CD4-positive, alpha-beta T cell treated with Interleukin-1 beta for 1 hour (primary cell): ENCODE results near the gene MFGE8.

Experiments used
- DNase-seq, 2 donors: peaks; one replicate each; pipeline ENCODE4 v3.0.0-alpha.2; 2020 to 2022

MFGE8 gene

DNA sequence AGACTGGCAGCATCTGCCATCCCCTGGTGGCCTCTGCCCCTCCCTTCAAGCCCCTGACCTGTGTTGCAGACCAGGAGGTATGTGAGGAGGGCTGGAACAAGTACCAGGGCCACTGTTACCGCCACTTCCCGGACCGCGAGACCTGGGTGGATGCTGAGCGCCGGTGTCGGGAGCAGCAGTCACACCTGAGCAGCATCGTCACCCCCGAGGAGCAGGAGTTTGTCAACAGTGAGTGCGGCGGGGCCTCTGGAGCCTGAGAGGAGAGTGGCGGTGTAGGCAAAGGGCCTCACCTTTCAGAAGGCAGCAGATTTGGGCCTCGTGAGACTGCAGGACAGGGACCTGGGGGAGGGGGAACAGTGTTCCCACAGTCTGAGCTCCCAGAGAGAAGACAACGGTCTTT is 41.9 kb downstream of the MFGE8 start:
- no peak for DNase-seq

DNA sequence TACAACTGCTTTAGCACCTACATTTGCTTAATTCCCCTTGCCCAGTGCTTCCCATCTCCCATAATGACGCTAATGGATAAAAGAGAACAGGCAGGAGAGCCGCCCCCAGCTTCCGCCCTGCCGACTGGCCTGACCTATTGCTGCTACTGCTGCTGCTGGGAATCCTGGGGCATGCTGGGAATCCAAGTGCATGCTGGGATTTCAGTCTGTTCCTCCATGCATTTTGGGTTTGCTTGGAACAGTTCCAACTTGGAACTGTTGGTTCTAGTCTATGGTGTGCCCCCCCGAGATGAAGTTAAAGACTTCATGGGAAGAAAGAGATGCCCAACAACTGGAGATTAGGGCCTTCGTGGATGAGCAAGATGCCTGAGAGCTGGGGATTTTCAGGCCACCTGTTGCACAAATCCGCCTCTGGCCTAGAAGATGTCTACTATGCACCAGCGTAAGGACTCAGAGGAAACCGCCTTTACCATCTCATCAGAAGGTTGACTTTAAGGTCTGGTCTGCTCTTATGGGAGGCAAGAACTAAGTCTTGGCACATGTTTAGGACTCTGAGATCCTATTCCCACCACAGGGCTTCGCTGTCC is 46.8 kb downstream of the MFGE8 start:
- DNase-seq = no peak

DNA sequence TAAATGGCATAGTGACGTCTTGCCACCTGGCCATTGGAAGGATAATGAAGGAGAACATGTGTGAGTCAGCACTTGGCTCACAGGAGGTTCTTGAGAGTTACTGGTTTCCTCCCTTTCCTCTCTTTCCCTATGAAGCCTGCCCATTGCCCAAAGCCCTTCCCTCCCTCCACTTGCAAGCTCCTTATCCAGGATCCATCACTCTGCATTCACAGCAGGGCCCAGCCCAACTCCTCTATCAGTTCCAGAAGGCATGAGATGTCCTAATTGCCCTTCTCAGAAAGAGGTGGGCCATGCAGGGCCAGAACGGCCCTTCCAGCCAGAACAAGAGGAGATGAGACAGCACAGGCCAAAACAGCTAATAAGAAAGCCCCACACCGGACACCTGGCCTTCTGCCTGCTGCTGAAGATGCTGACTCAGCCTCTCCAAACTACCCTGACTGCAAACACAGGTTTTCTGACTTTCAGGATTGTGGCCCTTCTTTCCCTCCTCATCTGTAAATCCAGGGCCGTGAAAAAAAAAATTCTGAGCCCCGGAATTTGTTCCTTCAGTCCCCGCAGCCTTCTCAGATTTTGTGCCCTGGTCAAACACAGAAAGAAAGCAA is 47.6 kb downstream of the MFGE8 start:
- no peak for DNase-seq

DNA sequence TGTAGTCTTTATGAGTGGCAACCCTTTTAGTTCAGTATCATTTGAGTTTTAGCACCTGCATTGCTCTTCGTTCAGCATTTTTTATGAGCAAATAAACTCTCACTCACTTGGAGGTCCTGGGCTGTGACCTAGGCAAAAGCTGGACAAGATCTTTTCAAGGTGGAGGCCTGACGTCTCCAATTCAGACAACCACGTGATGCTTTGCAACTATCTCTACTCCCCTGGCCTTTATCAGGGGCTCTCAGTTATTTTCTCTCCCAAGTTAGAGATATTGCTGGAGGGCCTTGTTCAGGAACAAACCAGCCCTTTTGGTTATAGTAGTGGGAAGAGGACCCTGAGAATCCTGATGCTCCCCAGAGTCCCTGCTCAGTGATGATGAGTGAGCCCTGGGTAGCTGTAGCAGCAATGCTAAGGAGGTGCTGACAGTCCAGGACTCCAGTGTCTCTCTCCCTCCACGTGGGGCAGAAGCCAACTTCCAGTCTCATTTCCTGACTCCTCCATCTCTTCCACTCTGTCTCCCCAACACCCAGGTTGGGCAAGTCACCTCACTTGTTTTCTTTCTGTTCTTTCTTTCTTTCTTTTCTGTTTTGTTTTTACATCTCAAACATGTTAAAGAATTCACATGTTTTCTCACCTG is 48.2 kb downstream of the MFGE8 start:
- DNase-seq = no peak

DNA sequence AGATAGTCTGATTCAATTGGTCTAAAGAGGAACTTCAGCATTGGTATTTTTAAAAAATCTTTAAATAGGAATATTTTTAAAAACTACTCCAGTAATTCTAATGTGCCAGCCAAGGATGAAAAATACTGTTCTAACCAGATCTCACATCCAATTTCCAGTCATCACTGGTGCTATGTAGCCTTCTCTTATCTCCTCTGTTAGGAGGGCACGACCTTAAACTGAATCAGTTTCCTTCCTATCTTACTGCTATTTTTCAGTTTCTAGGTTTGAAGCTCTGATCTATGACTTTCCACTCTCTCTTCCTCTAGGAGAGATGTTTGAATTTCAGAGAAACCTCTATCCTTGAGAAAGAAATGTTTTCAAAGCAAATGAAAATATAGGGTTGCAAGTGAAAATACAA is 49.8 kb downstream of the MFGE8 start:
- DNase-seq = no peak

DNA sequence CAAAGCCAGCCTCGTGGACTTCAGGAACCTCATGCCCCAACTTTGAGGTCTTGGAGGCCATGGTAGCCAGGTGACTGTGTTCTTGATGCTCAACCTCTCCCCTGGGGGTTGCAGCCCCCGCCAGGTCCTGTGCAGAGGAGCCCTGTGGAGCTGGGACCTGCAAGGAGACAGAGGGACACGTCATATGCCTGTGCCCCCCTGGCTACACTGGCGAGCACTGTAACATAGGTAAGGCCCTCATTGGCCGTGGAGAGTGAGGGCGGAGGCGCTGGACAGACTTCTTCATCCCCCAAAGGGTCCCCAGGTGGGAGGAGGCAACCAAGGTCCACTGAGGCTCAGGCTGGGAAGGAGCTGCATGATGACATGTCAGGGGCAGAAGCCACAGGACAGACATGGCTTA is 53.0 kb downstream of the MFGE8 start:
- DNase-seq = no peak

DNA sequence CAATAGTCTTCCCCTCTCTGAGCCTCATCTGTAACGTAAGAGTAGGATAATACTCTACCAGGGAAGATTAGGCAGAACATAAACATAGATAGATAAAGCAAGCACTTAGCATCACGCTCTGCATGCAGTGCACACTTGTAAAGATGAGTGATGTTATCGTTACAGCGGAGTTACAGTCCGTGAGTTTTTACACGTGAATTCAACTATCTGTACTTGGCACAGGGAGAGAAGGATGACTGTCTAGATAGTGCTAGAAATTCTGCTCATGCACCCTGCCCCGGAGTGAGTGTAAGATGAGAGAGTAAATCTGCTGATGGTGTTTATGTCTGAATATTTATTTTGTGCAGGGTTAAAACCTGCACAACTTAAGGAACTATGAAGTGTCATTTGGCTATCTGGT is 53.6 kb downstream of the MFGE8 start:
- DNase-seq = no peak

DNA sequence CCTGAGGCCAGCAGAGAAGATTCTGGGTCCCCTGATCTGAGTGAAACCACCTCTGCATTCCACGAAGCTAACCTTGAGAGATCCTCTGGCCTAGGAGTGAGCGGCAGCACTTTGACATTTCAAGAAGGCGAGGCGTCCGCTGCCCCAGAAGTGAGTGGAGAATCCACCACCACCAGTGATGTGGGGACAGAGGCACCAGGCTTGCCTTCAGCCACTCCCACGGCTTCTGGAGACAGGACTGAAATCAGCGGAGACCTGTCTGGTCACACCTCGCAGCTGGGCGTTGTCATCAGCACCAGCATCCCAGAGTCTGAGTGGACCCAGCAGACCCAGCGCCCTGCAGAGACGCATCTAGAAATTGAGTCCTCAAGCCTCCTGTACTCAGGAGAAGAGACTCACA is 54.2 kb downstream of the MFGE8 start:
- no peak for DNase-seq

DNA sequence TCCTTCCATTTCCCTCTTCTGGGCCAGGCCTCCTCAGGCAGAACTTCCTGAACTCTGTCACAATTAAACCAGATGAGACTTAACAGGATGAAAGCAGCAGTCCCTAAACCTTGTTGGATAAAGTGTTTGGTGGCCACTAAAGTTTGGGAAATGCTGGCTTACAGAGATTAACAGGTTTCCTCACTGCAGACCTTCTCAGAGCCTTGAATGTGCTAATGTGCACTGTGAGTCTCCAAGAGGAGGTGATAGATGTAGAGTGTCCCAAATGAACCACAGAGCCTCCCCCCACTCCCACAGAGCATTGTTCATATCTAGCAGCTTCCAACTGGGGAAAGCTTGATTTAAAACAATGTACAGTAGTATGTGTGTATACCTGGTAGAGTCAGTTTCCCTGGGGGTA is 60.7 kb downstream of the MFGE8 start:
- no peak for DNase-seq

DNA sequence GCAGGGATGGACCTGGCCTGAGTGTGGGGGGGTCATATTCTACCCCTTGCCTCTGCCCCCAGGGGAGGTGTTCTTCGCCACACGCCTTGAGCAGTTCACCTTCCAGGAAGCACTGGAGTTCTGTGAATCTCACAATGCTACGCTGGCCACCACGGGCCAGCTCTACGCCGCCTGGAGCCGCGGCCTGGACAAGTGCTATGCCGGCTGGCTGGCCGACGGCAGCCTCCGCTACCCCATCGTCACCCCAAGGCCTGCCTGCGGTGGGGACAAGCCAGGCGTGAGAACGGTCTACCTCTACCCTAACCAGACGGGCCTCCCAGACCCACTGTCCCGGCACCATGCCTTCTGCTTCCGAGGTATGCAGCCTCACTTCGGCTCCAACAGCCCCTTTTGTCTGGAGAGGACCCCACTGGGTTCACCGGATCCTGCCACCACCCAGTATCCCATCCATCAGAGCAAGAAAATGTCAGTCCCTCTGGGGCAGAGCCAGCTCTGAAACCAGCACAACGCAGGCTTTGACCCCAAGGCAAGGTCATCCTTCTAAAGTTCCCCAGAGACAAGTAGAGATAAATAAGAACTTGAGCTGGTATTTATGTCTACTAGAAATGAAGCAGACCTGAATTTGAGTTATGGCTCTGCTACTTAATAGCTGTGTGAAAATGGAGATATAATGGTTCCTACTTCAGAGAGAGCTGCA is 63.7 kb downstream of the MFGE8 start:
- DNase-seq = no peak
